GM13977 (cell line): ENCODE data around the gene OTOP3.

Source experiments
- DNase-seq: peaks from one replicate; pipeline ENCODE4 v3.0.0; 2012; ENCODE audit warnings: low spot score
- CTCF ChIP-seq: IDR thresholded peaks from 2 replicates; pipeline ENCODE4 v1.5.1; 2012; ENCODE audit warnings: mild to moderate bottlenecking, control low read depth; ENCODE audit not compliant: insufficient read depth; ENCODE audit errors: extremely low read depth, missing control alignments
- in situ Hi-C: fragments of 300-500 bp; cut with MboI; formaldehyde crosslinking; loops from one replicate; pipeline ENCODE4 v1.12.0; 2022; ENCODE audit warnings: low sequenced_read_pairs, low pct_unique_long_range_greater_than_20kb, mixed read lengths, inconsistent platforms; ENCODE audit not compliant: unreplicated experiment

Gene OTOP3

DNA sequence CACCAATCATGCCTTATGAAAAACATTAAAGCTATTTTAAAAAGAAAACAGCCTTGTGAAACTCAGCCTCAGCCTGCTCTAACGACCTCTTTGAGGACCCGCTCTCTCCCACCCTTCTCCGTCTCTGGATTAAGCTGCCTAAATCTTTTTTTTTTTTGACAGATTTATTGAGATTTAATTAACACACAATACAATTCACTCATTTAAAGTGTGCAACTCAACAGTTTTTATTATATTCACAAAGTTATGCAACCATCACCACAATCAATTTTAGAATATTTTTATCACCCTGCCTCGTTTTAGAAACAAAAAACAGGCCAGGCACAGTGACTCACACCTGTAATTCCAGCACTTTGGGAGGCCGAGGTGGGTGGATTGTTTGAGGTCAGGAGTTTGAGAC lies 60.1 kb downstream of the OTOP3 start:
- TF ChIP-seq CTCF: no peak
- DNase-seq: no peak
- in situ Hi-C loops: no loop called here

- TF ChIP-seq CTCF: no peak
- DNase-seq: no peak
- in situ Hi-C loops: no loop called here
Observed at GRCh38 chr17:74998783-74999182, 63.1 kb downstream of the OTOP3 start.

- DNase-seq: no peak
- in situ Hi-C loops: no loop called here
Observed at GRCh38 chr17:74999523-74999922, 63.8 kb downstream of the OTOP3 start.

More at GRCh38 chr17:74999523-74999922, 63.8 kb downstream of the OTOP3 start:
- TF ChIP-seq CTCF: no peak
